HG03571 (cell line): Measurements from ENCODE around the gene RYR1.
"Not testable (repeated sequence)": the region's sequence is repeated elsewhere in the genome, so short reads cannot be mapped to it uniquely, and the experiment has no call there.

Experiments used
- ATAC-seq: cut with Tn5 transposase; IDR thresholded peaks from one replicate; pipeline ENCODE4 v1.9.1; 2021; ENCODE audit not compliant: unreplicated experiment

The RYR1 gene

DNA sequence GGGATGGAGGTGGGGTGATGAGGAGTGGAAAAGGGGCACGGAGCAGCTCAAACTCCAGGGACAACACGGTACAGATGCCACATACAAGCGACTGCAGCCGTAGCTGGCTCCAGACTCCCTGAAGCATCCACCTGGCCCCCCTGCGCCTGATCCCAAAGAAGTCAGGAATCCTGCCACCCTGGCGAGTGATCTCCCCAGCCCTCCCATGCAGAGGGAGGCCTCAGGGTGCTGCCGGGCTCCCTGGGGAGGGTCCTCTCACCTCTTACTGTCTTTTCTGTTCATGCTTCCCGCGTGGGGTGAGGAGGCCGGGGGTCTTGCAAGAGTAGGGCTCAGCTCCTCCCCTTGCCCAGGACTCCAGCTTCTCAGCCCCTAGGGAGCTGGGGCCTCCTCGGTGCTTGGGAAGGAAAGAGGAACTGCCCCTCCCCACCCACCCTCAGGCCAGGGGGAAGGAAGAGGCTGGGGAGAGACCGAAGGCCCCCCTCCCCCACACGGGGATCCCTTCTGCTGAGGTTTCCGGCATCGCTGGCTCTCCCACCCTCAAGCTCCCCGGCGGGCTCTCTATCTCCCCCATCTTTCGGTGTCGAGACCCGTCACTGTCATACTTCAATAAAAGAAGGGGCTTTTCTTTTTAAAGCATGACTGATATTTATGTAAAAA, 7.6 kb upstream of the RYR1 start, which contains the start of gene RASGRP4:
Gene RASGRP4, minus strand, starts transcription at position 410 of the 657 bp plus-strand sequence. Its CDS starts 128 bp downstream, at position 282.
- ATAC-seq, result no peak

DNA sequence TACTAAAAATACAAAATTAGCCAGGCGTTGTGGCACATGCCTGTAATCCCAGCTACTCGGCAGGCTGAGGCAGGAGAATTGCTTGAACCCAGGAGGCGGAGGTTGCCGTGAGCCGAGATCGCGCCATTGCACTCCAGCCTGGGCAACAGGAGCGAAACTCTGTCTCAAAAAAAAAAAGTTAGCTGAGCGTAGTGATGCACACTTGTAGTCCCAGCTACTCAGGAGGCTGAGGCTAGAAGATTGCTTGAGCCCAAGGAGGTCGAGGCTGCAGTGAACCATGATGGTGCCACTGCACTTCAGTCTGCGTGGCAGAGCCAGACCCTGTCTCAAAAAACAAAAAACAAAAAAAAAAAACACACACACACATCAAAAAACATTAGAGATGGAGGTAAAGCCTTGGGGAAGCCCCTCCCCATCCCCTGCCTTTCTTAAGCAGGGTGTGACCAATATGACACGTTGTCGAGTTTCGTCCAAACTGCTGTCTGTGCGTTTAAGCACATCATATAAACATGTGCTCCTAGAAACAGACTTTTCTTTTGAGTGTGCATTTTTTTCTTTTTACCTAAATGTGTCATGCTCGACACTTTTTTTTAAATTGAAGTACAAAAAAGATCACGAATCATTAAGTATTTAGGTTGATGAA, 6.3 kb upstream of the RYR1 start:
- not testable (repeated sequence) for ATAC-seq

DNA sequence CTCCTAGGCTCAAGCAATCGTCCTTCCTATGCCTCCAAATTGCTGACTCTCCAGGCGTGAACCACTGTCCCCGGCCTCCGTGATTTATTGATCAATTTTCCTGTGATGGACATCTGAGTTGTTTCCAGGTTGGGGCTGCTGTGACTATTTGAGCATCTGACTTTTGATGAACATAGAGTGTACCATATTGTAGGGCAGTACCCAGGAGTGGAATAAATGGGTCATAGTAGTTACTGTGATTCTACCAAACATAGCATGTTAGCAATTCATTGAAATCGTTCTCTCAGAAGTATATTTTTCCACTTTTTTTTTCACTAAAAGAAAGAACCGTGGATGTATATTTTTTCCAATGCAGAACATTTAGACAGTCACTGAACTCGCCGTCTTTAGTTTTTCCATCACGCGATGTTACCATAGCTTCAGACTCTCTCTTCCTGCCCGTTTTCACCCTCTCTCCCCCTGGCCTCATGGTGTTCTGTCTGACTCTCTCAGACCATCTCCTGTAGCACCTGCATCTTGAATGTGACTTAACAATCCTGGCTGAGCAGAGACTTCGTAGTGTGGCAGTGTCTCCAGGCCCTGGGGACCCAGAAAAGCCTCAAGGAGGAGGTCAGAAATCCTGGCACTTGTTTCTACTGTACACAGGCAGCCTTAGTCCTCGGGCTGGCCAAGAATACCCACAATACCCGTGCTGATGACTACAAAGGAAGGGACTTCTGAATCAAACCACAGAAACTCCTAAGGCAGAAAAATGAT, 4.3 kb upstream of the RYR1 start:
- ATAC-seq, result no peak

DNA sequence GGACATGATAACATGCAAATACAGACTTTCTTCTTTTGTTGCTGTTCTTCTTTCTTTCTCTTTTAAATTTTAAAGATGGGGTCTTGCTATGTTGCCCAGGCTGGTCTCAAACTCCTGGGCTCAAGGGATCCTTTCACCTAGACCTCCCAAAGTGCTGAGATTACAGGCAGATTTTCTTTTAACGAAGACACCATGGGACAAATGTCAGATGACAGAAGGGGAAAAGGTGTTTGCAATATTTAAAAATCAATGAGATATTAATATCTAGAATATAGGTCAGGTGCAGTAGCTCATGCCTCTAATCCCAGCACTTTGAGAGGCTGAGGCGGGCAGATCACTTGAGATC, 3.7 kb upstream of the RYR1 start:
- no peak for ATAC-seq

DNA sequence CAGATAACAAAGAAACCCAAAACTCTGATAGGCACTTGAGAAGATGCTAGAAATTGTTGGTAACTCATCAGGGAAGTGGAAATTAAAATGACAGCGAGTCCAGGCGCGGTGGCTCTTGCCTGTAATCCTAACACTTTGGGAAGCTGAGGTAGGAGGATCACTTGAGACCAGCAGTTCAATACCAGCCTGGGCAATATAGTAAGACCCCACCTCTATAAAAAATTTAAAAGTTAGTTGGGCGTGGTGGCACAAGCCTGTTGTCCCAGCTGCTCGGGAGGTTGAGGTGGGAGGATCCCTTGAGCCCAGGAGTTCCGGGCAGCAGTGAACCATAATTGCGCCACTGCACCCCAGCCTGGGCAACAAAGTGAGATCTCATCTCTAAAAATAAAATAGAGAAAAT, 2.6 kb upstream of the RYR1 start:
- no peak for ATAC-seq

DNA sequence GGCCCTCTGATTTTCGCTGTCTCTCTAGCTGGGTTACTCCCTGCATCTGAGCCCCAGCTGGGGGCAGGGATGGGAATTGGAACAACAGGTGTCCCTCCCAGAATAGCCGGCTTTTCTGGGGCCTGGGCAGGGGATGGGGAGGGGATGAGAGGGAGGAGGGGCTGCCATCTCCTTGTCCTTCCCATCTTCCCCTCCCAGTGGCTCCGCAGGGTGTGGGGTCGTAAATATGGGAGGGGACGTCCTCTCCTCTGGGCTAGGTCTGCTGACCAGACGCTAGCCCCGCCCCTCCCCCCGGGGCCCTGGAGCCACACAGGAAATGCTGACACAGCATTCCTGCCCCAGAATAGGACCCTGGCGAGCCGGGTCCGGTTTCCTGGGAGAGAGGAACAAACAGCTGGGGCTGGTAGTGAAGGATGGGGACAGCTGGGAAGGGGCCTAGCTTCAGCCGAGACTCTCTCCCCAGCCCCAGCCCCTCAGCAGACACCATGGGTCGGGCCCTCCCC, 1.1 kb downstream of the RYR1 start:
- no peak for ATAC-seq

DNA sequence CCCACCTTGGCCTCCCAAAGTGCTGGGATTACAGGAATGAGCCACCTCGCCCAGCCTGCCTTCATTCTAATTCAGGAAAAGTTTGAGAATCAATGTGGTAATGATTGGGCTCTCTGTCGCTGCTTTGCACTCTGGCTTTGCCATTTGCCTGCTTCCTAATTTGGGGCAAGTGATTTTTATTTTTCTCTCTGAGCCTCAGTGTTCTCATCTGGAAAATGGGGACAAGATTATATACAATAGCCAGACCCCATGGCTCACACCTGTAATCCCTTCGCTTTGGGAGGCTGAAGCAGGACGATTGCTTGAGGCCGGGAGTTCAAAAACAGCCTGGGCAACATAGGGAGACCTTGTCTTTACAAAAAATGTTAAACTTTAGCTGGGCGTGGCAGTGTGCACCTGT, 3.8 kb downstream of the RYR1 start:
- no peak for ATAC-seq

DNA sequence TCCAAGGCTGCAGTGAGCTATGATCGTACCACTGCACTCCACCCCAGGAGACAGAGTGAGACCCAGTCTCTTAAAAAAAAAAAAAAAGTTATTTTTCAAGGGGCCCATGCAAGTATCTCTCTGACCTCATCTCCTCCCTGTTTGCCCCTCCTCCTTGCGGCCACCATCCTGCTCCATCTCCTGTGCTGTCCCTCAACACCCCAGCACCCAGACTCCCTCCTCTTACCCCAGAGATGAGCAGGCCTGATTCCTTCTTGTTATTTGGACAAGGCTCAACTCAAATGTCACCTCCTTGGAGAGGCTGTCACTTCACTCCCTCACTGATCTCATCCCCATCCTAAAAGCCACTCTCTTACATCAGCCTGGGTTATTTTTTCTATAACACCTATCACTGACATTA, 4.4 kb downstream of the RYR1 start:
- ATAC-seq, result no peak

DNA sequence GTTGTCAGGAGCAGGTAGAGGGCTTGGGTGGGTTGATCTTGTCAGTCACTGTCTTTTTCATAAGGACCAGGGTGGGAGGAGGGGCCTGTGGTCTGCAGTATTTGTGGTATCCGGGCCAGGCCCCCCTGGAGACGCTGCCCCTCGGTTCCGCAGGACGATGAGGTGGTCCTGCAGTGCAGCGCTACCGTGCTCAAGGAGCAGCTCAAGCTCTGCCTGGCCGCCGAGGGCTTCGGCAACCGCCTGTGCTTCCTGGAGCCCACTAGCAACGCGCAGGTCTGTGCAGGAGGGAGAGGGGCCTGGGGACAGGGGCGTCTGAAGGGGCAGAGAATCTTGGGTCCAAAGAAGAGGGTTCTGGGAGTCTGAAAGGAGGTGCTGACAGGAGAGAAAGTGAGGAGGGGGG, 7.1 kb downstream of the RYR1 start:
- no peak for ATAC-seq

DNA sequence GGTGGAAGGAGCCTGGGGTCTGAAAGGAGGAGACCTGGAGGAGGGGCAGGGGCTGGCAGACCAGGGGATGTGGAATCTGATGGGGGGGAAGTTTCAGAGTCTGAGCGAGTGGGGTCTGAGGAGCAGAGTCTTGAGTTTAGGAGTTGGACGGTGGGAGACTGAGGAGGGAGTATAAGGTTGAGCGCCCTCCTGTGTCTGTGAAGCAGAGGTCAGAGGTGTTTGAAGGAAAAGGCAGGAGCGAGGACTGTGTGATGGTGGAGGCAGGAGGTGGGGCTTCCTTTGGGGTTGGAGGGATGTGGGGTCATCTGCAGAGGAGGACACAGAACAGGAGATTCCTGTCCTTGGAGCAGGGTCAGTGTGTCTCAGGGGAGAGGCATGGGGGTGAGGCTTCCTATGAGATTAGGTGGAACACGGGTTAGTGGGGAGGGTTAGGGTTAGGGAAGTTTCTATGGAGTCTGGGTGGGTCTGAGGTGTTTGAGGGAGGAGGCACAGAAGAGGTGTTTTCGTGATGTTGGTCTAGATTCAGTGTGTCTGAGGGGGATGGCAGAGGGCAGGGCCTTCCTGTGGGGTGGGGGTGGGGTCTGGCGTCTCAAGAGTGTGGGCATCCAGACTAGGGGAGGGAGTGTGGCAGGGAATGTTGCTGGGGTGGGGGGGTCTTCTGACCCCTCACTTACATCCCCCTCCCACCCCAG, 8.3 kb downstream of the RYR1 start:
- ATAC-seq, result no peak

DNA sequence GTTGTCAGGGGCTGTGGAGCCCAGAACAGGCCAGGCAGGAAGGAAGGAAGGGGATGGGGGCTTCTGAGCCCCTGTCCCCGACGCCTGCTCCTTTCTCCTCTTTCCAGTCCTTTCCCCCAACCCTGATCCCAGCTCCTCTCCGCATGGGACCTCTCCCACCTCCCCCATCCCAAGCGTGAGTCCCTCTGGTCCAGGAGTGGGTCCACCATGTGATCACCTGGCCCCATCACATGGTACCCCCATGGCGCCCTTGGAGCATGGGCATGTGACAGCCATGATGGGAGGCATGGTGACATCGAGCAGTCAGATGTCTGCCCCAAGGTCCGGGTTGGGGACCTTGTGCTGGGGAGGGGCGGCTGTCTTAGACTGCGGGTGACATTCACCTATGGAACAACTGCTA, 9.2 kb downstream of the RYR1 start:
- ATAC-seq, result no peak

DNA sequence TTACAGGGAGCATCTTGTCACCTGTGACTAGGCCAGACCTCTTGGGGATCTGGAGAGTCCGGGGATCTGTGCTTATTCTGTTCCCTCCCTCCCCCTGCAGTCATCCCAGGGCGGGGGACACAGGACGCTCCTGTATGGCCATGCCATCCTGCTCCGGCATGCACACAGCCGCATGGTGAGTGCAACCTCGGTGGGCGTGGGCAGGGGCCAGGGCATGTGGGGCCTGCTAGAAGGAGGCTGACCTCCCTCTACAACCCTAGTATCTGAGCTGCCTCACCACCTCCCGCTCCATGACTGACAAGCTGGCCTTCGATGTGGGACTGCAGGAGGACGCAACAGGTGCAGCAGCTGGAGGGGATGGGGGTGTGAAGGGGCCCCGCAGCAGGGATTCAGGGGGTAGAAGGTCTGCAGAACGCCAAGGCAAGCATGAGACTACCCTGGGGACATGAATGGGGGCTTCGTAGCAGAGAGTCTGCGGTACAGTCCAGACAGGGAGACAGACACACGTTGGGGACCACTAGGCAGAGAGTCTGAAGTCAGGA, 10.0 kb downstream of the RYR1 start:
- no peak for ATAC-seq

DNA sequence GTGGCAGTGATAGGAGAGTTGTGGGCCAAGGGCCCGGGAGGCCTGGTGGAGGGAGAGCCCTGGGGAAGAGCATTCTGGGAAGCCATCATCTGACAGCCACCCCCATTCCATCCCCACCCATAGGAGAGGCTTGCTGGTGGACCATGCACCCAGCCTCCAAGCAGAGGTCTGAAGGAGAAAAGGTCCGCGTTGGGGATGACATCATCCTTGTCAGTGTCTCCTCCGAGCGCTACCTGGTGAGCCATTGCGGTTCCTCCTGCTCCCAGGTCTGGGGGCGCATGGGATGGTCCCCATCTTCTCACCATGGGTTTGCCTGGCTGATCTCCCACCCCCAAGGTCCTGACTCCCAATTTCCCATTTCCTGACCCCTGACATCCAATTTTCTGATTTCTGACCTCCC, 10.5 kb downstream of the RYR1 start:
- no peak for ATAC-seq

DNA sequence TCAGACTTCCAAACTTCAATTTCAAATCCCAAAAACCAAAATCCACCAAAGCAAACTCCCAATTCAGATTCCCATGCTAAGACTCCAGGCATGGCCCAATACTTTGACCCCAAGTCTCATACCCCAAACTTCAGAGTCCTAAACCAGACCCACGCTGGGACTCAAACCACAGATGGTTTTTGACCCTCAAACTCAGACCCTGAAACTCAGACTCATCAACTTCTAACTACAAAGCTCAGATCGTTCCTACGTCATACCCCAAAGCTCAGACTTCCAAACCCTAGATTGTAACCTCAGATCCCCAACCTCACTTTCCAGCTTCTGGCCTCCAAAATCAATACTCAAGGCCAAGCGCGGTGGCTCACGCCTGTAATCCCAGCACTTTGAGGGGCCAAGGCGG, 11.9 kb downstream of the RYR1 start:
- ATAC-seq, result no peak

DNA sequence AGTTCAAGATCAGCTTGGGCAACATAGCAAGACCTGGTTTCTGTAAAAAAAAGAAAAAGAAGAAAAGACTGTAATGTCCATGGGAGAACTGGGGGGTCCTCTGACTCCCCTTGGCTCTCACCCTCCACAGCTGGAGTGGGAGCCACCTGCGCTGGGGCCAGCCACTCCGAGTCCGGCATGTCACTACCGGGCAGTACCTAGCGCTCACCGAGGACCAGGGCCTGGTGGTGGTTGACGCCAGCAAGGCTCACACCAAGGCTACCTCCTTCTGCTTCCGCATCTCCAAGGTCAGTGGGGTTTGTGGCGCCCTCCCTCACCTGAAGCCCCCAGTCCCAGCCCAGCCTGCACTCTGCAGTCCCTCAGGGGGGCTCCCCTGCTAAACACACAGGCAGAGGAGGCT, 14.7 kb downstream of the RYR1 start:
- ATAC-seq, result no peak

DNA sequence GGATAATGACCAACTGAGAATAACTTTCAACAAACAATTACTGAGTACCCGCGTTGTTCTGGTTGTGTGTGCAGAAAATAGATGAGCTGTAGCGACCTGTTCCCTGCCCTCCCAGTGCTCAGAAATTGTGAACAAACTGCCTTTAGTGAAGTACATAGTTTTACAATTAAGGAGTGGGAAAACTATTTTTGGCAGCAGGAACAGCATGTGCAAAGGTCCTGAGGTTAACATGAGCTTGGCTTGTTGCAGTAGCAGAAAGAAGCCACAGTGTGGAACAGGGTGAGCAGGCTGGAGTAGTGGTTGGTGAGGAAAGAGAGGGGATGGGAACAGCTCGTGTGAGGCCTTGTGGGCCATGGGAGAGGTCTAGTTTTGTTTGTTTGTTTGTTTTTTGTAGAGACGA, 16.0 kb downstream of the RYR1 start:
- no peak for ATAC-seq

DNA sequence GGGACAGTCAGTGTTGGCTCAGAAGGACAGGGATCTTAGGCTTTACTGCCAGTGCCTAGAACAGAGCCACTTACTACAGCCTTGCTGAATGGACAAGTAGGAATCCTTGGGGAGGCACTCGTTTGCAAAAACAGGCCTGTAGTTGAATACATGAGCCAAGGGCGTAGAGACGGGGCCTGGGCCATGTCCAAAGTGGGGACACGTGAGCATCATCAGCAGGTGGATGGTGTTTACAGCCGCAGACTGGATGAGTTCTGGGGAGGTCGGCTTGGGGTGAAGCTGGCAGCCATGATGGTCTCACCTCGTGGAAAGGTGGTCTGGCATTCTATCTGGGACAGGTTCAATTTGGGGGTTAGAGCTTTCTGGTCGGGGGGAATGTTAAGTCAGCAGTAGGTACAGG, 17.5 kb downstream of the RYR1 start:
- no peak for ATAC-seq

DNA sequence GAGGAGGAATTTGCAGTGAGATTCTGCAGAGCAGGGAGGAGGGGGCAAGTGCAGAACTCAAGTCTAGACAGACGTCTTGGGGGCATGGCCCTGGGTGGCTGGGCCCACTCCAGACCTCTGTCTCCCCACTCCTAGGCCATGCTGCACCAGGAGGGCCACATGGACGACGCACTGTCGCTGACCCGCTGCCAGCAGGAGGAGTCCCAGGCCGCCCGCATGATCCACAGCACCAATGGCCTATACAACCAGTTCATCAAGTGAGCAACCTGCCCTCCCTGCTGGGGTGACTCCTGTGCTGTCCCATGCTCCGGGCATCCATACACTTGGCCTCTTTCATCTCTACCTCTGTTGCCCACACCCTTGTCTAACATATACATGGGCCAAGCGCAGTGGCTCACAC, 18.1 kb downstream of the RYR1 start:
- no peak for ATAC-seq

DNA sequence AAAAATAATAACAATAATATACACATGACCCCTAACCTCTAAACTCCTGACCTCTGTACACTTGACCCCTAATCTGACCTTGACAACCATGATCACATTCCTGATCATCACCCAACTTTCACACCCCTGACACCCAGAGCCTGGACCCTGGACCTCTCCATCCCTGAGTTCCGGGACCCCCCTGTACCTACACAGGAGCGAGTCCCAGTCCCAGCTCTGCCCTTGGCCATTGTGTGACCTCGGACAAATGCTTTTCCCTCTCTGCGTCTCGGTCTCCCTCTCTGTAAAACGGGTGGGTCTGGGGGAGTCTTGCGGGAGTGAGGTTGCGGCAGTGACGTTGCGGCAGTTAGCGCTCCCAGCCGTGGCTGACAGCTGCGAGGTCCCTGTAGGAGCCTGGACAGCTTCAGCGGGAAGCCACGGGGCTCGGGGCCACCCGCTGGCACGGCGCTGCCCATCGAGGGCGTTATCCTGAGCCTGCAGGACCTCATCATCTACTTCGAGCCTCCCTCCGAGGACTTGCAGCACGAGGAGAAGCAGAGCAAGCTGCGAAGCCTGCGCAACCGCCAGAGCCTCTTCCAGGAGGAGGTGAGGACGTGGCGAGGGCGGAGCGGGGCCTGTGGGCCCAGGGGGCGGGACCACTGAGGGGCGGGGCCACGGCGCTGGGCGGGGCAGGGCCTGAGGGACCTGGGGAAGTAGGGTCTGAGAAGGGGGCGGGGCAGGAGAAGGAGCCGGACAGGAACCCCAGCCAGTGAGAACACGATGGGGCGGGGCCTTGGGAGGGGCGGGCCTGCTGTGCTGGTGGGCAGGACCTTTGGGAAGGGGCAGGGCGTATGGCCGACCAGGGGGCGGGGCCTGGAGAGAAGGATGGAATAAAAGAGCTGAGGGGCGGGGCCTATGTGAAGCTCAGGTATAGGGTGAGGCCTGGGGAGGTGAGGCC, 19.2 kb downstream of the RYR1 start:
- ATAC-seq, result no peak

DNA sequence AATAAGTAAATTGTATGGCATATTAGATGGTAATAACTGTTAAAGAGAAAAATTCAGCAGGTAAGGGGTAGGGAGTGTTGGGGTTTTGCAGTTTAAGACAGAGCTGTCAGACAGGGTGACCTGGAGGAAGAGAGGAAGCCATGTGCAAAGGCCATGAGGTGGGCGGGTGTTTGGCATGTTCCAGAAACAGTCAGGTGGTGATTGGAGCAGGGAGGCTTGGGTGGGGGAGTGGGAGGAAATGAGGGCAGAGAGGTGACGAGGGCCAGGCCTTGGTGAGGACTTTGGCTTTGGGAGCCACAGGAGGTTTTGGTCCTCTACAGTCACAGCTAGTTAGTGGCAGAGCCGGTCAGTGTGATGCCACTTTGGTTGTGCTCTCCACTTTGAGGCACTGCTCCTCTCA, 20.1 kb downstream of the RYR1 start:
- ATAC-seq, result no peak
